ENCODE data around the gene SULT2A1.

The SULT2A1 gene

DNA sequence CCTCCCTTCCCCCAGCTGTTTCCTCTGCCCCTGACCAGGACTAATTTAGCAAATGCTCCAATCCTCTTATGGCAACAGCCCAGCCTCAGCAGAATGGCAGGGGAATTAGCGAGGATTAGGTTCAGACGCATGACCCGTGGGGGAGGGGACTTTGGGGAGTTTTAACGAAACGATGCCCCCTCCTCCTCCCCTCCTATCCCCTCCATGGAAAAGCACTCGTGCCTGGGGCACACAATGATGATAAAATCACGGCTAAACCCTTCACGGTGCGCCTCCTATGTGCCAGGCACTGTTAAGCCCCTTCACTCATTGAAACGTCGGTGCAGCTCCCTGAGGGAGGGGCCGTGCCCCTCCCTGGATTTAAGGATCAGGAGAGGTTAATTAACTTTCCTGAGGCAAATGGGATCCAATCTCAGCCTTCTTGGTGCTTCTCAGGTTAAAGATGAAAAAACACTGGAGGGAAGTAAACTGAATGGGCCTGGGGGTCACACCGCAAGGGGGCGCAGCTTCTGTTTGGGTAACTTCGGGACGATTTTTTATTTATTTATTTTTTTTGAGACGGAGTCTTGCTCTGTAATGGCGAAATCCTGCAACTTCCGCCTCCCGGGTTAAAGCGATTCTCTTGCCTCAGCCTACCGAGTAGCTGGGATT is 37.2 kb downstream of the SULT2A1 start:
- peaks cover 28 to 61% of the 10 kb centered on the region in 2 experiments for H3K27me3 ChIP-seq (ENCODE audit: control insufficient read depth in 1 of 2, insufficient read depth in 1 of 2, low read length in 2 of 2)
- H3K9me3 ChIP-seq (ENCODE audit: control insufficient read depth, low read length): no peaks in the 10 kb centered on the region
- H3K36me3 ChIP-seq (ENCODE audit: control insufficient read depth in 1 of 2, insufficient read depth in 2 of 2, low read depth in 1 of 2, low read length in 2 of 2): no peaks in the 10 kb centered on the region
- no peak overlapping the region for H3K14ac ChIP-seq (ENCODE audit: low read length in 2 of 2)
- no peak overlapping the region for H3K4me2 ChIP-seq (ENCODE audit: low read length, poor library complexity, severe bottlenecking)
- no peak overlapping the region for H2BK15ac ChIP-seq (ENCODE audit: low read depth, poor library complexity, severe bottlenecking)
- no peak overlapping the region for H2AK5ac ChIP-seq (ENCODE audit: low read length, severe bottlenecking)
- 8% methylated on average over 19 of the region's 22 CpGs for WGBS
- H3K18ac ChIP-seq (ENCODE audit: low read depth in 1 of 2, low read length in 2 of 2): no peak overlapping the region
- H3K4ac ChIP-seq (ENCODE audit: low read depth in 1 of 2, low read length in 2 of 2): no peak overlapping the region
- H3K27ac ChIP-seq (ENCODE audit: low read length, poor library complexity, severe bottlenecking): no peak overlapping the region
- no peak overlapping the region for H3K9ac ChIP-seq (ENCODE audit: low read length)
- no peak overlapping the region for H2BK120ac ChIP-seq (ENCODE audit: low read depth, low read length)
- no peak overlapping the region for H3K23ac ChIP-seq (ENCODE audit: low read length in 2 of 2)
- no peak overlapping the region for H2AFZ ChIP-seq (ENCODE audit: low read depth, low read length)
- H4K8ac ChIP-seq (ENCODE audit: low read length): no peak overlapping the region
- peaks cover 3% of the 10 kb centered on the region for H3K4me1 ChIP-seq (ENCODE audit: control insufficient read depth, insufficient read depth, low read depth, low read length)
- H3K79me1 ChIP-seq (replicated peaks; ENCODE audit: low read length, poor library complexity, severe bottlenecking): no peaks in the 10 kb centered on the region
- H2BK12ac ChIP-seq (ENCODE audit: low read length in 2 of 2): no peak overlapping the region
- no peak overlapping the region for H3K4me3 ChIP-seq (ENCODE audit: insufficient read depth in 1 of 2, low read depth in 1 of 2, low read length in 2 of 2)
- H2BK5ac ChIP-seq (ENCODE audit: low read depth, low read length, poor library complexity, severe bottlenecking): no peak overlapping the region
- peak; percentile 22 for DNase-seq
- no peak overlapping the region for H4K91ac ChIP-seq (ENCODE audit: low read length)

DNA sequence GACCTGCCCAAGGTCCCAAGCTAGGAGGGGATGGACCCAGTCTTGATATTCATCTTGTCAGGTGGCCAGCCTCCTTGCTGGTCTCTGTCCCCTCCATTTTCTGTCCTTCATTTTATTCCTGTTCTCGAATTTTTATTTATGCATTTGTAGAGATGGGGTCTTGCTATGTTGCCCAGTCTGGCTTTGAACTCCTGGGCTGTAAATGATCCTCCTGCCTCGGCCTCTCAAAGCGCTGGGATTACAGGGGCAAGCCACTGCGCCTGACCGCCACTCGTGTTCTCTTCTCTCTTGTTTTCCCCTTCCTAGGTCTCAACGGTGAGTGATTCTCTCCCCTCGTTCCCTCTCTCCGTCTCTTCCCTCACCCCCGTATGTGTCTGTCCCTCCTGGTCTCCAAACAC is 37.7 kb downstream of the SULT2A1 start:
- H2AK5ac ChIP-seq (ENCODE audit: low read length, severe bottlenecking): no peak overlapping the region
- H3K4me1 ChIP-seq (ENCODE audit: control insufficient read depth, insufficient read depth, low read depth, low read length): peaks cover 3% of the 10 kb centered on the region
- H3K27ac ChIP-seq (ENCODE audit: low read length, poor library complexity, severe bottlenecking): no peak overlapping the region
- no peaks in the 10 kb centered on the region for H3K79me1 ChIP-seq (replicated peaks; ENCODE audit: low read length, poor library complexity, severe bottlenecking)
- WGBS: 71% methylated on average over 9 of the region's 10 CpGs
- H3K9me3 ChIP-seq (ENCODE audit: control insufficient read depth, low read length): no peaks in the 10 kb centered on the region
- no peak overlapping the region for H3K23ac ChIP-seq (ENCODE audit: low read length in 2 of 2)
- H2BK120ac ChIP-seq (ENCODE audit: low read depth, low read length): no peak overlapping the region
- DNase-seq: no peak
- no peak overlapping the region for H2BK5ac ChIP-seq (ENCODE audit: low read depth, low read length, poor library complexity, severe bottlenecking)
- no peak overlapping the region for H3K14ac ChIP-seq (ENCODE audit: low read length in 2 of 2)
- H2BK15ac ChIP-seq (ENCODE audit: low read depth, poor library complexity, severe bottlenecking): peak overlapping the region; percentile 23
- H3K4ac ChIP-seq (ENCODE audit: low read depth in 1 of 2, low read length in 2 of 2): no peak overlapping the region
- no peak overlapping the region for H2AFZ ChIP-seq (ENCODE audit: low read depth, low read length)
- H3K27me3 ChIP-seq (ENCODE audit: control insufficient read depth in 1 of 2, insufficient read depth in 1 of 2, low read length in 2 of 2): peaks cover 28 to 62% of the 10 kb centered on the region in 2 experiments
- no peak overlapping the region for H4K91ac ChIP-seq (ENCODE audit: low read length)
- H3K36me3 ChIP-seq (ENCODE audit: control insufficient read depth in 1 of 2, insufficient read depth in 2 of 2, low read depth in 1 of 2, low read length in 2 of 2): no peaks in the 10 kb centered on the region
- H3K18ac ChIP-seq (ENCODE audit: low read depth in 1 of 2, low read length in 2 of 2): no peak overlapping the region
- H4K8ac ChIP-seq (ENCODE audit: low read length): no peak overlapping the region
- H3K4me2 ChIP-seq (ENCODE audit: low read length, poor library complexity, severe bottlenecking): no peak overlapping the region
- H3K4me3 ChIP-seq (ENCODE audit: insufficient read depth in 1 of 2, low read depth in 1 of 2, low read length in 2 of 2): no peak overlapping the region
- no peak overlapping the region for H2BK12ac ChIP-seq (ENCODE audit: low read length in 2 of 2)
- H3K9ac ChIP-seq (ENCODE audit: low read length): no peak overlapping the region

DNA sequence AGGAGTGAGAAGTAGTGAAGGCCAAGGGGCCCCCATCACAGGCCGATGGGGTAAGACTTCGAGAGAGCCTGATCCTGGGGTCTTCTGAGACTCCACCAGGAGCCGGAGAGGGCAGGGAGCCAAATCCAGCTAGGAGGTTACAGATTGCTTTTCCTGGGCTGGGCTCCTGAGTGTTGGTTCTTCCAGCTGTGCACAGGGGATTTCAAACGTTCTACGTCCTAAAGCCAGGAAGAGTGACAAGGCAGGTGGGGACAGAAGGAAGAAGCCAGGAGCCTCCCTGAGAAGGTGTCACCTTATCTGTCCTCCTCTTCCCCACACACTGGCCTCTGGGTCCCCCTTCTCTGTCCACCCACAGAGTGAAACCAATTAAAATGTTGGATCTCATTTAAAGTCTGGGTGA is 43.2 kb downstream of the SULT2A1 start:
- no peak overlapping the region for H2AFZ ChIP-seq (ENCODE audit: low read depth, low read length)
- no peak overlapping the region for H2BK120ac ChIP-seq (ENCODE audit: low read depth, low read length)
- H3K27ac ChIP-seq (ENCODE audit: low read length, poor library complexity, severe bottlenecking): no peak overlapping the region
- H3K14ac ChIP-seq (ENCODE audit: low read length in 2 of 2): no peak overlapping the region
- no peak overlapping the region for H4K91ac ChIP-seq (ENCODE audit: low read length)
- no peak for DNase-seq
- H3K9me3 ChIP-seq (ENCODE audit: control insufficient read depth, low read length): no peaks in the 10 kb centered on the region
- no peak overlapping the region for H4K8ac ChIP-seq (ENCODE audit: low read length)
- no peak overlapping the region for H2AK5ac ChIP-seq (ENCODE audit: low read length, severe bottlenecking)
- H2BK5ac ChIP-seq (ENCODE audit: low read depth, low read length, poor library complexity, severe bottlenecking): no peak overlapping the region
- no peak overlapping the region for H3K23ac ChIP-seq (ENCODE audit: low read length in 2 of 2)
- no peak overlapping the region for H2BK15ac ChIP-seq (ENCODE audit: low read depth, poor library complexity, severe bottlenecking)
- no peak overlapping the region for H3K4me3 ChIP-seq (ENCODE audit: insufficient read depth in 1 of 2, low read depth in 1 of 2, low read length in 2 of 2)
- H3K79me1 ChIP-seq (replicated peaks; ENCODE audit: low read length, poor library complexity, severe bottlenecking): no peaks in the 10 kb centered on the region
- H2BK12ac ChIP-seq (ENCODE audit: low read length in 2 of 2): no peak overlapping the region
- H3K36me3 ChIP-seq (ENCODE audit: control insufficient read depth in 1 of 2, insufficient read depth in 2 of 2, low read depth in 1 of 2, low read length in 2 of 2): no peaks in the 10 kb centered on the region
- H3K4me1 ChIP-seq (ENCODE audit: control insufficient read depth, insufficient read depth, low read depth, low read length): no peaks in the 10 kb centered on the region
- no peak overlapping the region for H3K4me2 ChIP-seq (ENCODE audit: low read length, poor library complexity, severe bottlenecking)
- H3K9ac ChIP-seq (ENCODE audit: low read length): no peak overlapping the region
- no peak overlapping the region for H3K4ac ChIP-seq (ENCODE audit: low read depth in 1 of 2, low read length in 2 of 2)
- 77% methylated on average over 5 of the region's 5 CpGs for WGBS
- no peak overlapping the region for H3K18ac ChIP-seq (ENCODE audit: low read depth in 1 of 2, low read length in 2 of 2)
- peaks cover 22 to 50% of the 10 kb centered on the region in 2 experiments for H3K27me3 ChIP-seq (ENCODE audit: control insufficient read depth in 1 of 2, insufficient read depth in 1 of 2, low read length in 2 of 2)

DNA sequence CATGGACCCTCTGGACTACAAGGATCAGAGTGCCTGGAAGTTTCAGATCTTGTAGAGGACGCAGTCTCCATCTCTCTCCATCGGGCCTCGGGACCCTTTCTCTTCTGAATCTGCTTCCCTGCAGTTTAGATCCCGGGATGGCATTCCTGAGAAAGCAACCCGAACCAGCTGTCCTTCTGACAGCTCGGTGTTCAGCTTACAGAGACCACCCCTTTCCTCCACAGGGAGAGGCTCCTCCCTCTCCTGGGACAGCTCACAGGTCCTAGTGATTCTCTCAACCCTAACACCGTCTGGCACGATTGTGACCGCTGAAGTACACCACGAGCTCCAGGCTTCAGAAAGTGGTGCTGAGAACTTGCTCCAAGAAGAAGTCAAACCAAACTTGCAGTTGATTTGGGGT is 46.2 kb downstream of the SULT2A1 start:
- Histone ChIP-seq H3K4ac (ENCODE audit: low read depth in 1 of 2, low read length in 2 of 2) (no peak overlapping the region), H3K18ac (ENCODE audit: low read depth in 1 of 2, low read length in 2 of 2) (no peak overlapping the region), H3K23ac (ENCODE audit: low read length in 2 of 2) (no peak overlapping the region), H3K36me3 (ENCODE audit: control insufficient read depth in 1 of 2, insufficient read depth in 2 of 2, low read depth in 1 of 2, low read length in 2 of 2) (no peaks in the 10 kb centered on the region), H2BK15ac (ENCODE audit: low read depth, poor library complexity, severe bottlenecking) (no peak overlapping the region), H3K14ac (ENCODE audit: low read length in 2 of 2) (no peak overlapping the region), H3K79me1 (replicated peaks; ENCODE audit: low read length, poor library complexity, severe bottlenecking) (no peaks in the 10 kb centered on the region), H3K4me1 (ENCODE audit: control insufficient read depth, insufficient read depth, low read depth, low read length) (no peaks in the 10 kb centered on the region), H3K9me3 (ENCODE audit: control insufficient read depth, low read length) (no peaks in the 10 kb centered on the region), H2AK5ac (ENCODE audit: low read length, severe bottlenecking) (no peak overlapping the region), H2BK120ac (ENCODE audit: low read depth, low read length) (no peak overlapping the region), H2AFZ (ENCODE audit: low read depth, low read length) (no peak overlapping the region), H3K4me3 (ENCODE audit: insufficient read depth in 1 of 2, low read depth in 1 of 2, low read length in 2 of 2) (no peak overlapping the region), H4K91ac (ENCODE audit: low read length) (no peak overlapping the region), H3K27ac (ENCODE audit: low read length, poor library complexity, severe bottlenecking) (no peak overlapping the region), H2BK5ac (ENCODE audit: low read depth, low read length, poor library complexity, severe bottlenecking) (no peak overlapping the region), H3K9ac (ENCODE audit: low read length) (no peak overlapping the region), H3K27me3 (ENCODE audit: control insufficient read depth in 1 of 2, insufficient read depth in 1 of 2, low read length in 2 of 2) (peaks cover 22 to 46% of the 10 kb centered on the region in 2 experiments), H2BK12ac (ENCODE audit: low read length in 2 of 2) (no peak overlapping the region), H4K8ac (ENCODE audit: low read length) (peak overlapping the region; percentile 14), H3K4me2 (ENCODE audit: low read length, poor library complexity, severe bottlenecking) (no peak overlapping the region)
- DNase-seq: no peak
- WGBS: 33% methylated on average over 10 of the region's 10 CpGs
